IPS-15b (cell line): Measurements from ENCODE around the gene PTPN4.

Source experiments
- H3K27me3 ChIP-seq: one replicate; pipeline ENCODE4 v1.6.1; 2013; ENCODE audit warnings: low read length; ENCODE audit not compliant: control insufficient read depth, insufficient read depth
- H3K36me3 ChIP-seq: one replicate; pipeline ENCODE4 v1.6.1; 2013; ENCODE audit warnings: low read length; ENCODE audit not compliant: control insufficient read depth, insufficient read depth
- H3K4me1 ChIP-seq: one replicate; pipeline ENCODE4 v1.6.1; 2013; ENCODE audit warnings: mild to moderate bottlenecking, low read length; ENCODE audit not compliant: control insufficient read depth, insufficient read depth
- H3K4me3 ChIP-seq: one replicate; pipeline ENCODE4 v1.5.1; 2013; ENCODE audit warnings: low read depth, low read length
- H3K9ac ChIP-seq: one replicate; pipeline ENCODE4 v1.6.1; 2013; ENCODE audit warnings: low read depth, mild to moderate bottlenecking, low read length
- H3K9me3 ChIP-seq: one replicate; pipeline ENCODE4 v1.6.1; 2013; ENCODE audit warnings: mild to moderate bottlenecking, low read length; ENCODE audit not compliant: control insufficient read depth, insufficient read depth

Gene PTPN4

DNA sequence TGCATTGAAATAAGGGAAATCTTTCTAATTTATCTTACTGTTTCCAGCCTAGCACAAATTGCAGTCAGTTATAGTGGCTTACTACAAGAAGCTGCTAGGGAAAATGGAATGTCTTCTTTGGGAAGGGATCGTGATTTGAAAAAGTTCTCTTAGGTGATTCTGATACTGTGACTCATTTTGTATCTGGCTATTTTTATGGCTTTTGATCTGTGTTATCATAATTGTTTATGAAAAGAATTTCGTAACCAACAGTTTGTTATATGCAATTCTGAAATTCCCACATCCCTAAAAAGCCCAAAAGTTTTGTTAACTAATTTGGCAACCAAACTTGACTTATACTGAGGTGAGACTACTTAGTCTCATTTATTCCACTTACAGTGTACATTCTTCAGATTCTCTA lies 12.4 kb downstream of the PTPN4 start:
- no peaks in the 10 kb centered on the region for H3K9me3 ChIP-seq
- H3K9ac ChIP-seq: no peak overlapping the region
- peaks cover 17% of the 10 kb centered on the region for H3K4me1 ChIP-seq
- H3K27me3 ChIP-seq: no peaks in the 10 kb centered on the region
- H3K4me3 ChIP-seq: no peak overlapping the region
- H3K36me3 ChIP-seq: no peaks in the 10 kb centered on the region

DNA sequence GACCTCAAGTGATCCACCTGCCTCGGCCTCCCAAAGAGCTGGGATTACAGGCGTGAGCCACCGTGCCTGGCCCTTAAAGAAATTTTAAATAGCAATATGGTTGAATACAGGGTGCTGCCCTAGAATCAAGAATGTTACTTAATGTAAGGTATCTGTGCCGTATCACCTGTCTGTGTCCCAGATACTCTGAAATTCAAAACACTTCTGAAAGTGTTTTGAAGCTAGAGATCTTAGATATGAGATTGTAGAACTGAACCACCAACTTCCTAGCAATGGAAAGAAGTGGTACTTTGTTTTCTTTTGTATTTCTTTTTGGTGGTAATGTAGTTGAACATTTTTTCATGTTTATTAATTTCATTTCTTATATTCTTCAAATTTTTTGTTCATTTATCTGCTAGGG lies 13.0 kb downstream of the PTPN4 start:
- no peaks in the 10 kb centered on the region for H3K36me3 ChIP-seq
- H3K27me3 ChIP-seq: no peaks in the 10 kb centered on the region
- peaks cover 11% of the 10 kb centered on the region for H3K4me1 ChIP-seq
- no peak overlapping the region for H3K9ac ChIP-seq
- no peak overlapping the region for H3K4me3 ChIP-seq
- H3K9me3 ChIP-seq: no peaks in the 10 kb centered on the region

DNA sequence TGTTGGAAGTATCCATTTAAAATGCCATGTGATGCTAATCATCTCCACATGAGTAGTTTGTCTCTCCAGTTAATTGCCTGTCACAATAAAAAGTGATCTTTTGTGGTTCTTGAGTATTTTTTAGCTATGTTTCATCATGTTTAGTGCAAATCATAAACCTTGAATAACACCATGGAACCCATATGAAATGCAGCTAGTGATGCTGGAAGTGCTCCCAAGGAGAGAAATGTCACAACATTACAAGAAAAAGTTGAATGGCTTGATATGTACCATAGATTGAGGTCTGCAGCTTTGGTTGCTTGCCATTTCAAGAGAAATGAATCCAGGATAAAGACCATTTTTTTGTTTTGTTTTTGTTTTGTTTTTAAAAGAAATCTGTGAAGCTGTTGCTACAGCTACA lies 14.3 kb downstream of the PTPN4 start:
- no peaks in the 10 kb centered on the region for H3K27me3 ChIP-seq
- peaks cover 7% of the 10 kb centered on the region for H3K4me1 ChIP-seq
- H3K4me3 ChIP-seq: no peak overlapping the region
- H3K9me3 ChIP-seq: no peaks in the 10 kb centered on the region
- H3K36me3 ChIP-seq: no peaks in the 10 kb centered on the region
- no peak overlapping the region for H3K9ac ChIP-seq

DNA sequence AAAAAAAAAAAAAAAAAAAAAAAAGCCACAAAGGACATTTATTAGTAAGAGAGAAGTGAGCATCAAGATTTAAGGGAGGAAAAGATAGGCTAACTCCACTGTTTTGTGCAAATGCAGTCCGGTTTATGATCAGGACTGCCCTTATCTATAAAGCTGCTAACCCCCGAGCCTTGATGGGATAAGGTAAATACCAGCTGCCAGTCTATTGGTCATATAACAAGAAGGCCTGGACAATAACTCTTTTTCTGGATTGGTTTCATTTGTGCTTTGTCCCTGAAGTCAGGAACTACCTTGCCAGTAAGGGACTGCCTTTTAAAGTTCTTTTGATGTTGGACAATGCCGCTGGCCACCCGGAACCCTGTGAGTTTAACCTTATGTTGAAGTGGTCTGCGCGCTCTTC lies 15.4 kb downstream of the PTPN4 start:
- H3K9me3 ChIP-seq: no peaks in the 10 kb centered on the region
- H3K36me3 ChIP-seq: no peaks in the 10 kb centered on the region
- H3K9ac ChIP-seq: no peak overlapping the region
- no peaks in the 10 kb centered on the region for H3K27me3 ChIP-seq
- H3K4me3 ChIP-seq: no peak overlapping the region
- H3K4me1 ChIP-seq: peaks cover 7% of the 10 kb centered on the region

DNA sequence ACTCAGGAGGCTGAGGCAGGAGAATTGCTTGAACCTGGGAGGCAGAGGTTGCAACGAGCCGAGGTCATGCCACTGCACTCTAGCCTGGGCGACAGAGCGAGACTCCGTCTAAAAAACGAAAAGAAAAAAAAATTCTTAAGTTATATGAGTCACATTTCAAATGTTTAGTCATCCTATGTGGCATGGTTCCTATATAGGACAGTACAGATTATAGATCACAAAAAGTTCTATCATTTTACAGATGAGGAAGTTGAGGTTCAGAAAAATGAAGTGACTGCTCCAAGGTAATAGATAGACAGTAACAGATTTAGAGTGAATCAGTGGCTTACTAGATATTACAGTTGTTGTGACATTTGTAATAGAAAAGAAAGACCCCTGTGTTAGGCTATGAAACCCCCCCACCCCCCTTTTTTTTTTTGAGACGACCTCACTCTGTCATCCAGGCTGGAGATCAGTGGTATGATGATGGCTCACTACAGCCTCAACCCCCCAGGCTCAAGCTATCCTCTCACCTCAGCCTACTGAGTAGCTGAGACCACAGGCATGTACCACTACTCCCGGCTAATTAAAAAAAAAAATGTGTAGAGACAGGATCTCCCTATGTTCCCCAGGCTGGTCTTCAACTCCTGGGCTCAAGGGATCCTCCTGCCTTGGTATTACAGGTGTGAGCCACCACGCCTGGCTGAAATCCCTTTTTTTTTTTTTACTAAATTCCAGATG lies 22.7 kb downstream of the PTPN4 start:
- H3K36me3 ChIP-seq: no peaks in the 10 kb centered on the region
- no peaks in the 10 kb centered on the region for H3K9me3 ChIP-seq
- peaks cover 10% of the 10 kb centered on the region for H3K4me1 ChIP-seq
- no peak overlapping the region for H3K4me3 ChIP-seq
- no peak overlapping the region for H3K9ac ChIP-seq
- H3K27me3 ChIP-seq: no peaks in the 10 kb centered on the region

DNA sequence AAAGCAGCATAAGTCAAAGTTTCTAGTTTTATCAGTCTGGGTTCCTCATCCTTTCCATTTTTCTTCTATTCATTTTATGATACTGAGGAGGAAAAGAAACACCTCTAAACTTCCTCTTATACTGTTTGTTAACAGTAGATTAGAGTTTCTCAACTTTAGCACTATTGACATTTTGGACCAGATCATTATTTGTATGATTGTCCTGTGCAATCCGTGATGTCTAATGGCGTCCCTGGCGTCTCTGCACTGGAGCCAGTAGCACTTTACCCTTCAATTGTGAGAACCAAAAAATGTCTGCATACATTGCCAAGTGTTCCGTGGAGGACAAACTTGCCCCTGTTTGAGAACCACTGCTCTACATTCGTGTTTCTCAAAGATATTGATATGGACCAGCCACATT lies 25.2 kb downstream of the PTPN4 start:
- Histone ChIP-seq H3K4me3 (no peak overlapping the region), H3K9me3 (no peaks in the 10 kb centered on the region), H3K36me3 (no peaks in the 10 kb centered on the region), H3K4me1 (peaks cover 10% of the 10 kb centered on the region), H3K27me3 (no peaks in the 10 kb centered on the region), H3K9ac (no peak overlapping the region)

DNA sequence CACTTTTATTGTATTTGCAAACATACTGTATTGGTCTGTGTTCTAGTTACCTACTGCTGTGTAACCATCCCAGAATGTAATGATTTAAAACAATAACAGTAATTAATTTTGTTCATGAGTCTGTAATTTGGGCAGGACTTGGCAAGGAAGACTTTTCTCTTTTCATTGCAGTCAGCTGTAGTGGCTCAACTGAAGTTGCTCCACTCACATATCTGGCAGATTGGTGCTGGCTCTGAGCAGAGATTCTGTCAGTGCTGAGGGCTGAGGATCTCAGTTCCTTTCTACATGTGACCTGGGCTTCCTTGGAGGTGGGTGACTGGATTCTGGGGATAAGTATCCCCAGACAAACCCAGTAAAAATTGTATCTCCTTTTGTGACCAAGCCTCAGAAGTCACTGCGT lies 26.6 kb downstream of the PTPN4 start:
- Histone ChIP-seq H3K36me3 (no peaks in the 10 kb centered on the region), H3K9me3 (no peaks in the 10 kb centered on the region), H3K27me3 (no peaks in the 10 kb centered on the region), H3K9ac (no peak overlapping the region), H3K4me1 (peaks cover 11% of the 10 kb centered on the region), H3K4me3 (no peak overlapping the region)

DNA sequence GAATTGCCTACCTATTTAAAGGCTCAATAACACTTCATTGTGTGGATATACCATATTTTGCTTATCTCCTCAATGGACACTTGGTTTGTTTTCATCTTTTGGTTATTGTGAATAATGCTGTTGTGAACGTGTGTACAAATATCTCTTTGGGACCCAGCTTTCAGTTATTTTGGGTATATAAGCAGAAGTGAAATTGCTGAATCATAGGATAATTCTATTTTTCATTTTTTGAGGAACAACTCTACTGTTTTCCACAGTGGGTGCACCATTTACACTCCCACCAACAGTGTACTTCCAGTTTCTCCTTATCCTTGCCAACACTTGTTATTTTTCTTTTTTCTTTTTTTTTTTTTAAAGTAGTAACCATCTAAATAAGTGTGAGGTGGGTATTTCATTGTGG lies 29.0 kb downstream of the PTPN4 start:
- Histone ChIP-seq H3K9ac (no peak overlapping the region), H3K4me3 (no peak overlapping the region), H3K36me3 (no peaks in the 10 kb centered on the region), H3K9me3 (no peaks in the 10 kb centered on the region), H3K4me1 (peaks cover 23% of the 10 kb centered on the region), H3K27me3 (no peaks in the 10 kb centered on the region)

DNA sequence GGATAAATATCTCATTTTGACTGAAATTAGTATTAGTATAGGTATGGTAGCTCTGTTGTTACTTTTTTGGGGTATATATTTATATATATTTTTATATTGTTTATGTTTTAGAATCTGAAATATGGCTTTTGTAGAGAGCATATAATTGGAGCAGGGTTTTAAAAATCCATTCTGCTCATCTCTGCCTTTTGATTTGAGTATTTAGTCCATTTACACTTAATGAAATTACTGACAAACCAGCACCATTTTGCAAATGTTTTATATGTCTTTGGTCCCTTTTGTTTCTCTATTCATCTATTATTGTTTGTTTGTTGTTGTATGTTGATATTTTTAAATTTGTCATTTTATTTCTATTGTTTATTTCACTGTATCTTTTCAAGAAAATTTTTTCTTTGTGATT lies 30.7 kb downstream of the PTPN4 start:
- peaks cover 5% of the 10 kb centered on the region for H3K36me3 ChIP-seq
- H3K27me3 ChIP-seq: no peaks in the 10 kb centered on the region
- H3K9me3 ChIP-seq: no peaks in the 10 kb centered on the region
- no peak overlapping the region for H3K4me3 ChIP-seq
- H3K9ac ChIP-seq: no peak overlapping the region
- H3K4me1 ChIP-seq: peaks cover 34% of the 10 kb centered on the region

DNA sequence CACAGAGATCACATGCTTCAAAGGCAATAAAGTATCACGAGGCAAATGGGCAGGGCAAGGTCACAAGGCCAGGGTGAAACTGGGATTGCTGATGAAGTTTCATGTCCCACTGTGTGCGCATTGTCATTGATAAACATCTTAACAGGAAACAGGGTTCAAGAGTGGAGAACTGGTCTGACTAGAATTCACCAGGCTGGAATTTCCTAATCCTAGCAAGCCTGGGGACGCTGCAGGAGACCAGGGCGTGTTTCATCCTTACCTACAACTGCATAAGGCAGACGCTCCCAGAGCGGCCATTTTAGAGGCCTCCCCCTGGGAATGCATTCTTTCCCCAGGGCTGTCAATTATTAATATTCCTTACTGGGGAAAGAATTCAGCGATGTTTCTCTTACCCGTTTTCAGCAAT lies 33.2 kb downstream of the PTPN4 start:
- no peak overlapping the region for H3K4me3 ChIP-seq
- H3K9ac ChIP-seq: no peak overlapping the region
- peaks cover 33% of the 10 kb centered on the region for H3K4me1 ChIP-seq
- H3K27me3 ChIP-seq: no peaks in the 10 kb centered on the region
- peaks cover 5% of the 10 kb centered on the region for H3K36me3 ChIP-seq
- no peaks in the 10 kb centered on the region for H3K9me3 ChIP-seq

DNA sequence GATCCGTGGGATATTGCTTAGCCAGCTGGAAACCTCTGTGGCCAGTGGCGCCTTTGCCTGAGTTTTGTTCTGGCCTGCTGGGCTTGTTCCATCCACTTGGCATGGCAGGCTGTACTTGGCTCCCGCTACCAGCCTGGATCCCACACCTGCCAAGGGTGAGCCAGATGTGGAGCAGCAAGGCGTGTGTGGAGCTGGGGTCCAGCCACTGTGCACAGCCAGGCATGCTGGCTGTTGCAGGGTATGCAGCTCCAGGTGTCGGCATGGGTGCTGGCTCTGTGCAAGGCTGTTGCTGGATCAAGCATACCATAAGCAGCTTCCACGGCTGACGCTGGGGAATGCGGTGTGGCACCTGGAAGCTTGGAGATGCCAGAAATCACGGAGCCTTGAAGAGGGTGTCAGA lies 34.5 kb downstream of the PTPN4 start:
- H3K4me3 ChIP-seq: no peak overlapping the region
- peaks cover 5% of the 10 kb centered on the region for H3K36me3 ChIP-seq
- H3K9ac ChIP-seq: no peak overlapping the region
- H3K4me1 ChIP-seq: peaks cover 38% of the 10 kb centered on the region
- no peaks in the 10 kb centered on the region for H3K9me3 ChIP-seq
- no peaks in the 10 kb centered on the region for H3K27me3 ChIP-seq

DNA sequence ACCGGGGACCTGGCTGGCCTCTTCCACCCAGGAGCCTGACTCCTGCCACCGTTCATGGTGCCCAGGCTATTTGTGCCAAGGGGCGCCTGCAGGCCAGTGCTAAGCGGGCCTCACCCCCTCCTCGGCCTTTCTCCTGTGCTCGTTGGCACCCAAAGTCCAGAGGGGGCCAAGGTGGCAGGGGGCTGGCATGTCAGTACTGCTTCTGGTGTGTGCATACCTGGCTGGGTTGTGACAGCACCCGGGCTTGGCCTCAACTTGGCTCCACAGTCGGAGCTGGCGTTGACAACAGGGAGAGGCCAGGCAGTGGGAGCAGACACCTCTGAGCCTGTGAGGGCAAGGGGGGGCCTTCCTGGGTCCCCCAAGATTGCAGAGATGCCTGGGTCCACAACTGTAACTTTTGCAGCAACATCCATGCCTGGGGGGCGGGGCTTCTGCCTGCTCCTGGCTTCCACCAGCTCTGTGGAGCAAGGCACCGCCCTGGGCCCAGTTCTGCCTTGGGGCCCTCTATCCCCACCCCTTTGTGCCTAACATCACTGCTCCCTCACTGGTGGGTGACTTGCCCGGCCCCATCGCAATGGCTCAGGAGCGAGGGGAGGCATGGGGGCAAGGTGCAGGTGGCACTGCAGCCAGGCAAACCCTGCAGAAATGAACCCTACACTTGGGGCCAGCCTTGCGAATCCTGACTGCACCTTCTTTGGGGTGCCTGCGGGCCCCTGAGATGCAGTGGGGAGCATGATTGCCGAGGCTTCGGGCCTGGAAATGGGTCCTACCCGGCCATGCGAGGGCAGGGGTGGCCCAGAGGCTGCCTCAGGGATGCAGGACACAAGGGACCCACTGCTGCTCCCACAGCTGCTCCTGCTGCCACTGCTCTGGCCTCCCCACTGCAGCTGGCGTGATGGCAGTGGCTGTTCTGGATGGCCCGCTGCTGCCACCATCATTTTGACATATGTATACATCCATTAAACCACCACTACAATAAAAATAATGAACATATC lies 35.9 kb downstream of the PTPN4 start:
- no peaks in the 10 kb centered on the region for H3K27me3 ChIP-seq
- peaks cover 5% of the 10 kb centered on the region for H3K36me3 ChIP-seq
- no peak overlapping the region for H3K4me3 ChIP-seq
- no peaks in the 10 kb centered on the region for H3K9me3 ChIP-seq
- H3K9ac ChIP-seq: no peak overlapping the region
- H3K4me1 ChIP-seq: peaks cover 44% of the 10 kb centered on the region
